Middle frontal gyrus (tissue), 1 donor: ENCODE results near the gene OR51E2.

Experiments
- DNase-seq: peaks from one replicate; pipeline ENCODE4 v3.0.0-alpha.2; 2015; ENCODE audit warnings: low spot score; ENCODE audit errors: extremely low spot score

The OR51E2 gene

GRCh38 chr11:4664183-4664582 lies 33.5 kb downstream of the OR51E2 start:
- DNase-seq, result no peak

GRCh38 chr11:4662876-4663275 lies 34.8 kb downstream of the OR51E2 start:
- DNase-seq, result no peak

DNA sequence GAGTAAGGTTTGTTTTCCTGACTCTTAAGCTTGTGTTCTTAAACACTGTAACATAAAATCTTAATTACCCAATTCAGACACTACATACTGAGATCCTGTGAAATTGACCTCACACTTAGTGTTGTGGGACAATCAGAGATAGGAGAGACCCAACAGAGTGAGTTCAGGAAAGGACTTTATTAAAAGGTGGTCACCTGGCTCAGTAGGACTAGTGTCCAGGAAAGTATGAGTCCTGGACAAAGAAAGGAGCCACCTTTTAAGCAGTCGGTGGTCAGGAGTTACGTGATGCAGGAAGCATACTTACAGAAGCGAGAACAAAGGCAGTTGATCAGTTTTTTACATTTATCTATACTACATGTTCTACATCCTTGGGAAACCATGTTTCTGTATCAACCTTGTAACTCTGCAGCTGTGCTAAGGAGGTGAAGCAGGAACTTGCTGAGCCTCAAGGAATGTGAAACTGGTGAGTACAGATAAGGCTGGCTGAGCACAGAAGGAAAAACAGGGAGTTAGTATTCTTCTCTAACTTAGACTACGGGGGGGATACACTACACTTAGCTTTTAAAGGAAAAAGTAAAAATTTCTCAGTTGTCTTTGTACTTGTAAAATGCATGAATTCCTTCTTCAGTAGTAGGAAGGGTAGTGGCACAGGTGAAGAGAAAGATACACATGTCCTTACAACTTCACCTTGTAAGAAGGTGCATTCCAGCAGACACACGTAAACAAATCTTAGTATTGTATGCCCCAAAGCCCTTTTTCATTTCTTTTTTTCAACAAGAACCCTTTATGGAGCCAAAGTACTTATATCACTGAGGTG lies 38.8 kb downstream of the OR51E2 start:
- DNase-seq, result no peak

DNA sequence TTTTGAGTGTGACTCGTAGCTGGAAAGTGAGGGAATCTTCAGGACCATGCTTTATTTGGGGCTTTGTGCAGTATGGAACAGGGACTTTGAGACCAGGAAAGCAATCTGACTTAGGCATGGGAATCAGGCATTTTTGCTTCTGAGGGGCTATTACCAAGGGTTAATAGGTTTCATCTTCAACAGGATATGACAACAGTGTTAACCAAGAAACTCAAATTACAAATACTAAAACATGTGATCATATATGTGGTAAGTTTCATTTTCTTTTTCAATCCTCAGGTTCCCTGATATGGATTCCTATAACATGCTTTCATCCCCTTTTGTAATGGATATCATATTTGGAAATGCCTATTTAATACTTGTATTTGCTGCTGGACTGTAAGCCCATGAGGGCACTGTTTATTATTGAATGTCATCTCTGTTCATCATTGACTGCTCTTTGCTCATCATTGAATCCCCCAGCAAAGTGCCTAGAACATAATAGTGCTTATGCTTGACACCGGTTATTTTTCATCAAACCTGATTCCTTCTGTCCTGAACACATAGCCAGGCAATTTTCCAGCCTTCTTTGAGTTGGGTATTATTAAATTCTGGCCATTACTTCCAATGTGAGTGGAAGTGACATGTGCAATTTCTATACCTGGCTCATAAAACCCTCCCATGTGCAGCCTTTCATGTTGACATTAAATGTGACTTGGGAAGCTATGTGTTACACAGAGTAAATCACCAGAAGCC lies 42.9 kb downstream of the OR51E2 start:
- DNase-seq, result no peak

GRCh38 chr11:4647766-4648165 lies 49.9 kb downstream of the OR51E2 start:
- no peak for DNase-seq

GRCh38 chr11:4645974-4646373 lies 51.7 kb downstream of the OR51E2 start:
- DNase-seq, result no peak

- no peak for DNase-seq
Observed at GRCh38 chr11:4644233-4644632, 53.4 kb downstream of the OR51E2 start.

DNA sequence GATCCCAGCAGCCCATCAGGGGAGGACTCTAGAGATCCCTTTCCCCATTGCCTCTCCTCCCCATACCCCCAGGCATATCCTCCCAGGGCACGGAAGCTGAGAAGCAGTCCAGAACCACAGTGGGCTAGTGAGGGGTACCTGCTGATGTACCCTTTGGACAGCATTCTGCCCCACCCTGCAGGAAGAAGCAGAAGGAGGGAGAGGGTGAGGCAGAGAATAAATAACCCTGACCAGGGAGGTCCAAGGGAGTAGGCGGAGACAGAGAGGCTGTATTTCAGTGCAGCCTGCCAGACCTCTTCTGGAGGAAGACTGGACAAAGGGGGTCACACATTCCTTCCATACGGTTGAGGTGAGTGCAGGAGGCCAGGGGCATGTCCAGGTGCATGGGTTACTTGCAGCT lies 54.0 kb downstream of the OR51E2 start, which contains the start of gene OR51E1:
OR51E1 (plus strand) TSS at position 301 of the 400 bp plus-strand sequence. CDS start 8,545 bp downstream, outside the sequence.
- no peak for DNase-seq

DNA sequence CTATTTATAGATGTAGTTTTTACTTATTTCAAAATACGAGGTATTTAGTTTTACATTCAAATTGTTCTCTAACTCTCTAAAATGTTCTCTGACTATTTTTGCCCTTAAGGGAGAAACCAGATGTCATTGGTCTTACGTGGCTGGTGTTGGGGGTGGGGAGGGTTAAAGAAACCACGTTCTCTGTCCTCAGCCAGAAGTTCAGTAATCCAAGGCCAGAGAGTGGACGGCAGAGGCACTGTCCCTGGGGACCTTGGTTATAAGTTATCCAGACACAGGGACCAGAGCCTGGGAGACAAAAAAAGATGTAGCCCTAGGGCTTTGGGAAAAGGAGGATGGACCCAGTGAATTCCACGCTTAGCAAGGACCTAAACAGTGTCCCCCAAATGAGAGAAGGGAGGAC lies 54.6 kb downstream of the OR51E2 start:
- no peak for DNase-seq

DNA sequence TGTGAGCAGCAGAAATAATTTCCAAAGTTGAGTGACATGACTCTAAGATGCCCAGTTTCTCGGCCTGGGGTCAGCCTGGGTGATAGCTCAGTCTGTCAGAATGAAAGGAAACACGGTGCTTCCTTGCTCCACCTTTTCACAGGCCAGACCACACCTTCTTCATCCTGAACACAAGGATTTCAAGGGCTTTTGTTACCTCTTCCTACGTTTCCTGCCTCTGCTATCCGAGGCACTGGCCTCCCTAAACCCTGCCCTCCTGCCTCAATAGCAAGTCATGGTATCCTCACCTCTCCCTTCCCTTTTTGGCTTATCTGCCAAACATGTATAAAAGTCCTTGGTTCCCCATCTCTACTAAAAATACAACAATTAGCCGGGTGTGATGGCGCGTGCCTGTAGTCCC lies 55.6 kb downstream of the OR51E2 start:
- DNase-seq, result no peak

DNA sequence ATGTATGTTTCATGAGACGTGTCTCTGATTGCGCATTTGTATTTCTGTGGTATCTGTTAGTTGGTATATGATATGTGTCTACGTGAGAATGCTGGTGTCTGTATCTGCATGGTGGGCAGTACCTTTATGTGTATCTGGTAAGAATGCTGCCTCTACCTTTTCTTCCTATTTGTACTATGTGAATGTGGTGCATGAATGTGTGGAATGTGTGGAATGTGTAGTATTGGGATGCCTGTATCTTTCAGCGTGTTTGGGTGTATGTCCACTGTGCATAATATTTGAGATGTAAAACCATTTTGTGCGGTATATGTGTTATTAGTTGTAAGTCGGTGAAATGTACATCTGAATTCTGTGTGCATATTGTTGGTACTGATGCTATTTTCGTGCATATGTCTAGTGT lies 56.2 kb downstream of the OR51E2 start:
- no peak for DNase-seq

GRCh38 chr11:4639931-4640330 lies 57.7 kb downstream of the OR51E2 start:
- DNase-seq, result no peak

DNA sequence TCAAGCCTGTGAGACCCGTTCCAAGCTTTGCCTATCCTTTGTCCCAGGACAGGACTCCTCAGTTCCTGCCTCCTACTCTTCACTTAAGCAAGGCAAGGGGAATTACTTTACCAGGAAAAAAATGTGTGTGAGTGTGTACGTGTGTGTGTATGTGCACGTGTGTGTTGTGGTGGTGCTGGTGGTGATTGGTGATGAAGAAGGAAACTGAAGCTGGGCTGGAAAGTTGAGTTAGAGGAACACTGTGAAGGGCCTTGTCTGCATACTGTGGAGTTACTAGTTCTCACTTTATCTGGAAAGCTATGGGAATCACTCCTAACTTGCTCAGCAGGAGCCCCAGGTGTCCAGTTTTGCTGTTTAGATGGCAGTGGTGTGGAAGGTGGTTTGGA lies 60.0 kb downstream of the OR51E2 start:
- no peak for DNase-seq

DNA sequence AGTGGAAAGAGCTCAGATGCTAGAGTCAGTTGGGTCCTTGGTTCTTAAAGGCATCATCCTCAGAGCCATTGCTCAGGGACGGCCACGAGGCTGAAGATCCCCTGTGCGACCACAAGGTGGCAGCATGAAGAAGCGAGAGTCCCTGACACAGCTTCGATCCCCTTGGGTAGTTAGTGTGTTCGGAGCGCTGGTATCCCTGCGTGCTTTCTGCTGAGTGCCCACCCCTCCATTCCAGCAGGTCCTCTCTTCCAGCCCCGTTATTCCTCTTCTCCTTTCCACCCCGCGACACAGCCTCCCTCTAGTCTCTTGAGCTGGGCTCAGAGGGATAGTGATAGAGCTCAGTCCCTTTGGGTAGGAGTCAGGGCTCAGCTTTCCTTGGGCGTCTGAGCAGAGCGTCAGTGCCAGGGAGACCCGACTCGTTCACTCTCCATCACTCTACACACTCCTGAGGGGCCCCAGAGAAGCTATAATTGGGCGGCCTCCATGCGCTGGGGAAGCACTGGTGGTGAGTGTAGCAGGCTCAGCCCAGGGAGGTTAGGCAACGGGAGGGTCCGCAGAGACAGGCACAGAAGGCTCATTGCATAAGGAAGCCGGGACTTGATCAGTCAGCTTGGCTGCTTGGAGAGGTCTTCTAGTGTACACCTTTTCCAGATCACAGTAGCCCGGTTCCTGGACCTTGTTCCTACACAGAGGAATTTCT lies 60.5 kb downstream of the OR51E2 start, which contains the start of gene OR51D1:
OR51D1 (plus strand) TSS at position 516 of the 700 bp plus-strand sequence. CDS start 2,314 bp downstream, outside the sequence.
- peak; percentile 60 for DNase-seq

DNA sequence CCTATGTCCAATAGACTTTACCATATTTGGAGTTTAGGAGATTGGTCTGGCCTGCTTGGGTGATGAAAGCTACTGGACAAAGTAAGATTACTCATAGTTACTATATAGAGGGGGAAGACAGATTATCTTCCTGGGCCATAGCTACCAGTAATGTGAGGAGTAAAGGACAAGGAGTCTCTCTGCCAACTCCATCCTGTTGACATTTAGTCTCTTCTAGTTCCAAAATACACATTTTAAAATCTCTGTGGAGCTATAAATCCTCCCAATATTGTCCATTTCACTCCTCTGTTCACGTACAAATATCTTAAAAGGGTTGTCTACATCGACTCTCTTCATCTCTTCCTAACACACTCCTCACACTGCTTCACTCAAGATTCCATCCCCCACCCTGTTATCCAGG lies 61.5 kb downstream of the OR51E2 start:
- DNase-seq, result no peak
